H9 (cell line): ENCODE data around the gene CD1C. TPM values are rescaled to one million over a fixed set of nuclear protein-coding genes. Genes with fewer than 3 reads are reported as not detected.

Experiments used
- DNase-seq: peaks from one replicate; pipeline ENCODE4 v3.0.0-alpha.2; 2017
- H2AFZ ChIP-seq: one replicate; pipeline ENCODE4 v1.6.1; 2013; ENCODE audit warnings: mild to moderate bottlenecking, low read length, control low read depth, moderate library complexity
- H2AK5ac ChIP-seq: 2 replicates; pipeline ENCODE4 v1.6.1; 2013; ENCODE audit warnings: low read length, control low read depth, mixed read lengths; ENCODE audit not compliant: insufficient read length
- H2BK120ac ChIP-seq: one replicate; pipeline ENCODE4 v1.6.1; 2013; ENCODE audit warnings: low read depth, mild to moderate bottlenecking, low read length, control low read depth, inconsistent platforms; ENCODE audit not compliant: poor library complexity, severe bottlenecking
- H2BK12ac ChIP-seq: 2 replicates; pipeline ENCODE4 v1.6.1; 2013; ENCODE audit warnings: low read length, control low read depth, mixed read lengths, low read depth; ENCODE audit not compliant: insufficient read length
- H2BK15ac ChIP-seq: 2 replicates; pipeline ENCODE4 v1.6.1; 2013; ENCODE audit warnings: low read depth, low read length, control low read depth
- H2BK20ac ChIP-seq: one replicate; pipeline ENCODE4 v1.6.1; 2013; ENCODE audit warnings: low read depth, mild to moderate bottlenecking, low read length, control low read depth, inconsistent platforms; ENCODE audit not compliant: poor library complexity, severe bottlenecking
- H2BK5ac ChIP-seq: 2 replicates; pipeline ENCODE4 v1.6.1; 2013; ENCODE audit warnings: low read length, control low read depth, mixed read lengths; ENCODE audit not compliant: insufficient read length
- H3K14ac ChIP-seq: 2 replicates; pipeline ENCODE4 v1.6.1; 2013; ENCODE audit warnings: low read length, control low read depth; ENCODE audit not compliant: insufficient read depth
- H3K18ac ChIP-seq: 2 replicates; pipeline ENCODE4 v1.6.1; 2013; ENCODE audit warnings: low read depth, mild to moderate bottlenecking, mixed read lengths, low read length, control low read depth; ENCODE audit not compliant: insufficient read length
- H3K23ac ChIP-seq: 2 replicates; pipeline ENCODE4 v1.6.1; 2013; ENCODE audit warnings: low read length, control low read depth, mixed read lengths, low read depth; ENCODE audit not compliant: insufficient read length
- H3K23me2 ChIP-seq: 2 replicates; pipeline ENCODE4 v1.6.1; 2013; ENCODE audit warnings: low read depth, mild to moderate bottlenecking, mixed read lengths, low read length, control low read depth; ENCODE audit not compliant: insufficient read length, poor library complexity, severe bottlenecking
- H3K27ac ChIP-seq: 2 replicates; pipeline ENCODE4 v1.5.1; 2013; ENCODE audit warnings: low read length, control low read depth, mixed read lengths, low read depth; ENCODE audit not compliant: insufficient read length
- H3K27me3 ChIP-seq: 2 replicates; pipeline ENCODE4 v1.6.1; 2013; ENCODE audit warnings: low read length, control low read depth, inconsistent platforms; ENCODE audit not compliant: insufficient read depth
- H3K4ac ChIP-seq: 2 replicates; pipeline ENCODE4 v1.6.1; 2013; ENCODE audit warnings: low read depth, mild to moderate bottlenecking, control low read depth, inconsistent platforms, low read length, moderate library complexity
- H3K4me1 ChIP-seq: 2 replicates; pipeline ENCODE4 v1.6.1; 2013; ENCODE audit warnings: low read length, control low read depth, inconsistent platforms; ENCODE audit not compliant: insufficient read depth
- H3K4me2 ChIP-seq: 2 replicates; pipeline ENCODE4 v1.6.1; 2013; ENCODE audit warnings: low read length, control low read depth, mixed read lengths; ENCODE audit not compliant: insufficient read length, insufficient read depth
- H3K56ac ChIP-seq: 2 replicates; pipeline ENCODE4 v1.6.1; 2013; ENCODE audit warnings: low read depth, mild to moderate bottlenecking, mixed read lengths, low read length, control low read depth; ENCODE audit not compliant: insufficient read length
- H3K79me1 ChIP-seq: 2 replicates; pipeline ENCODE4 v1.6.1; 2013; ENCODE audit warnings: low read depth, mild to moderate bottlenecking, moderate library complexity, low read length, control low read depth, inconsistent platforms; ENCODE audit not compliant: insufficient read depth, poor library complexity, severe bottlenecking
- H3K79me2 ChIP-seq: 2 replicates; pipeline ENCODE4 v1.6.1; 2013; ENCODE audit warnings: low read length, control low read depth, inconsistent platforms; ENCODE audit not compliant: insufficient read depth
- H3K9ac ChIP-seq: 2 replicates; pipeline ENCODE4 v1.6.1; 2013; ENCODE audit warnings: low read length, control low read depth, mixed read lengths; ENCODE audit not compliant: insufficient read length; ENCODE audit errors: extremely low read depth
- H3K9me3 ChIP-seq: one replicate; pipeline ENCODE4 v1.6.1; 2013; ENCODE audit warnings: low read depth, low read length, inconsistent platforms; ENCODE audit not compliant: control insufficient read depth
- H3T11ph ChIP-seq: one replicate; pipeline ENCODE4 v1.6.1; 2013; ENCODE audit warnings: mild to moderate bottlenecking, low read length, control low read depth, inconsistent platforms
- H4K20me1 ChIP-seq: one replicate; pipeline ENCODE4 v1.6.1; 2013; ENCODE audit not compliant: control insufficient read depth, insufficient read length, insufficient read depth
- H4K5ac ChIP-seq: 2 replicates; pipeline ENCODE4 v1.6.1; 2013; ENCODE audit warnings: low read depth, mild to moderate bottlenecking, mixed read lengths, low read length, control low read depth; ENCODE audit not compliant: insufficient read length
- H4K8ac ChIP-seq: replicated peaks from 2 replicates; pipeline ENCODE4 v1.6.1; 2013; ENCODE audit warnings: low read length, control low read depth, mixed read lengths, low read depth; ENCODE audit not compliant: insufficient read length
- H4K91ac ChIP-seq: 2 replicates; pipeline ENCODE4 v1.6.1; 2013; ENCODE audit warnings: low read depth, mild to moderate bottlenecking, moderate library complexity, mixed read lengths, low read length, control low read depth; ENCODE audit not compliant: insufficient read length
- H3K27ac Mint-ChIP-seq, 3 experiments: 2 replicates in 2 of 3; 3 replicates in 1 of 3; pipeline ENCODE4 v1.8.0; 2020 to 2021; ENCODE audit warnings: mixed read lengths in 3 of 3, mild to moderate bottlenecking in 1 of 3, moderate library complexity in 1 of 3
- H3K27me3 Mint-ChIP-seq: 2 replicates; pipeline ENCODE4 v1.8.0; 2021; ENCODE audit warnings: low read depth, mild to moderate bottlenecking, moderate library complexity, mixed read lengths
- H3K36me3 Mint-ChIP-seq, 3 experiments: 2 replicates in 2 of 3; 3 replicates in 1 of 3; pipeline ENCODE4 v1.8.0; 2020 to 2021; ENCODE audit warnings: low read depth in 3 of 3, mixed read lengths in 3 of 3; ENCODE audit not compliant: insufficient read depth in 1 of 3
- H3K4me1 Mint-ChIP-seq, 2 experiments: 2 replicates each; pipeline ENCODE4 v1.8.0; 2020; ENCODE audit warnings: mixed read lengths in 2 of 2
- H3K4me3 Mint-ChIP-seq, 2 experiments: 2 replicates in 1 of 2; 3 replicates in 1 of 2; pipeline ENCODE4 v1.8.0; 2020 to 2021; ENCODE audit warnings: mild to moderate bottlenecking in 2 of 2, mixed read lengths in 2 of 2, moderate library complexity in 1 of 2
- H3K9me3 Mint-ChIP-seq, 2 experiments: 2 replicates in 1 of 2; 3 replicates in 1 of 2; pipeline ENCODE4 v1.8.0; 2020; ENCODE audit warnings: mild to moderate bottlenecking in 2 of 2, mixed read lengths in 2 of 2, moderate library complexity in 1 of 2
- CTCF ChIP-seq: fragments of 200-600 bp; sonication (generic); conservative IDR thresholded peaks from 3 replicates; pipeline ENCODE4 v1.8.0; 2021; ENCODE audit warnings: antibody characterized with exemption, mild to moderate bottlenecking
- WGBS: extraction: QIAGEN DNeasy Blood & Tissue Kit; methylation state at CpG from one replicate; pipeline ENCODE4 v1.1.7; 2013; ENCODE audit warnings: missing lambda C conversion rate, low lambda C conversion rate, mixed read lengths; ENCODE audit not compliant: insufficient read length; ENCODE audit errors: extremely low coverage; 5-methylcytosine and 5-hydroxymethylcytosine counted together
- total RNA-seq: library from RNA; stranded (reverse); gene quantifications from 2 replicates; pipeline ENCODE4 v1.2.1, GENCODE V29; 2021

Gene CD1C
- total RNA-seq, 1 experiment from 2014 or later, result not detected

- Histone ChIP-seq H4K8ac (no peak overlapping the region), H3K4ac (no peak overlapping the region), H4K20me1 (no peaks in the 10 kb centered on the region), H3K4me1 (no peaks in the 10 kb centered on the region), H3K23me2 (no peaks in the 10 kb centered on the region), H4K91ac (no peak overlapping the region), H3T11ph (no peak overlapping the region), H2BK20ac (no peak overlapping the region), H2AK5ac (no peak overlapping the region), H3K79me1 (no peaks in the 10 kb centered on the region), H3K9ac (no peak overlapping the region), H3K14ac (no peak overlapping the region; the same call in 1 of the 2 replicates), H2BK5ac (no peak overlapping the region), H3K27me3 (no peaks in the 10 kb centered on the region), H3K79me2 (no peaks in the 10 kb centered on the region), H2BK15ac (no peak overlapping the region), H3K9me3 (no peaks in the 10 kb centered on the region), H2AFZ (no peak overlapping the region), H2BK12ac (no peak overlapping the region), H2BK120ac (no peak overlapping the region), H3K18ac (no peak overlapping the region), H4K5ac (no peak overlapping the region), H3K56ac (no peak overlapping the region), H3K4me2 (no peak overlapping the region), H3K23ac (no peak overlapping the region), H3K27ac (no peak overlapping the region)
- no peaks in the 10 kb centered on the region for H3K27me3 Mint-ChIP-seq
- H3K9me3 Mint-ChIP-seq, result no peaks in the 10 kb centered on the region
- no peak for TF ChIP-seq CTCF
- H3K4me1 Mint-ChIP-seq, result no peaks in the 10 kb centered on the region
- no peak overlapping the region for H3K4me3 Mint-ChIP-seq
- no peak overlapping the region for H3K27ac Mint-ChIP-seq
- no CpG with 5 or more reads among the region's 7 CpGs for WGBS
- no peaks in the 10 kb centered on the region for H3K36me3 Mint-ChIP-seq
- no peak for DNase-seq
These were observed 39.6 kb downstream of the CD1C start for GRCh38 chr1:158329300-158329699.
